GM19395 (cell line): ENCODE results near the gene PACRG.
"Not testable (repeated sequence)": the region's sequence is repeated elsewhere in the genome, so short reads cannot be mapped to it uniquely, and the experiment has no call there.

Source experiments
- ATAC-seq: cut with Tn5 transposase; IDR thresholded peaks from one replicate; pipeline ENCODE4 v1.9.1; 2021; ENCODE audit warnings: mild to moderate bottlenecking, moderate library complexity; ENCODE audit not compliant: unreplicated experiment

PACRG gene

DNA sequence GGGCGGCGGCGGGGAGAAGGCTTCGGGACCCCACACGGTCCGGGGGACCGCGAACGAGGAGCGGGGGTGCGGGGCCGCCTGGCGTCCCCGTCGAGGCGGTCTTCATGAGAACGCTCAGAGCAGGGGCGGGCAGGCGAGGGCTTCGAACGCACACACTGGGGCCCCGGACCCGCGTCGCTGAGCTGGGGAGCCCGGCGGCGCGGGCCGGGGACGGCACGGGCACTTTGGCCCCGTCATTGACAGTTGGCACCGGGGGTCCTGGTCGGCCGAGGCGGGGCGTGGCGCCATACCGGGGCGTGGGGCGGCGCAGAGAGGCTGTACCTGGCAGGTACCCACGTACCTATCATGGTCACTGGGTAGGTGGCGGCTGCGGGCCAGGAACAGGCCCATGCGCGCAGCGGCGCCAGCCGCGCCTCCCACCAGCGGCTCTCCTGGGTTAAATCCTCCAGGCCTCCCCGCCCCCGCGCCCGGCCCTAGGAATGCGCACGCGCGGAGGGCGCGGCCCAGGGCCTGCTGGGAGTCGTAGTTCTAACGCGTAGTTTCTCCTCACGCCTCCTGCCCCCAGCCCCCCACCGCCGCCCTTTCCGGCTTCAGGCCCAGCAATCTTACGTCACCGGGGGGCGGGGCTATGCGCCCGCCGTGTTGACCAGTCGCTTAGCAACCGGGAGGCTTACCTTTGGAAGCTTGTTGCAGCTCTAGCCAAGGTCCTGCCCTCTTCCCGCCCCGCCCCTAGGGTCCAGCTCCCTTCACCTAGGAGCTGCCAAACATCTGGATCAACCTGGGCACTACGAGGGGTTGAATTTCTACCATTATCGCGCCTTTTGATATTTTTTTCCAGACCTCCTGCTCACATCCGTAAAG is at the start of gene PACRG, which contains the start of gene PRKN:
Gene PACRG (plus strand): TSS at position 653 of the 861 bp plus-strand sequence.
Gene PRKN (minus strand): TSS at position 445 of the 861 bp plus-strand sequence.
- peak; percentile 96 for ATAC-seq

DNA sequence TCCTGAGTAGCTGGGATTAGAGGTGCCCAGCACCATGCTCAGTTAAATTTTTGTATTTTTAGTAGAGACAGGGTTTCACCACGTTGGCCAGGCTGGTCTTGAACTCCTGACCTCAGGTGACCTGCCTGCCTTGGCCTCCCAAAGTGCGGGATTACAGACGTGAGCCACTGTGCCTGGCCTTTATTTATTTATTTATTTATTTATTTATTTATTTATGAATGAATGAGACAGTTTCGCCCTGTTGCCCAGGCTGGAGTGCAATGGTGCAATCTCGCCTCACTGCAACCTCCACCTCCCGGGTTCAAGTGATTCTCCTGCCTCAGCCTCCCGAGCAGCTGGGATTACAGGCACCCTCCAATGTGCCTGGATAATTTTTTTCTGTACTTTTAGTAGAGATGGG is 48.9 kb upstream of the PACRG start:
- ATAC-seq = not testable (repeated sequence)

DNA sequence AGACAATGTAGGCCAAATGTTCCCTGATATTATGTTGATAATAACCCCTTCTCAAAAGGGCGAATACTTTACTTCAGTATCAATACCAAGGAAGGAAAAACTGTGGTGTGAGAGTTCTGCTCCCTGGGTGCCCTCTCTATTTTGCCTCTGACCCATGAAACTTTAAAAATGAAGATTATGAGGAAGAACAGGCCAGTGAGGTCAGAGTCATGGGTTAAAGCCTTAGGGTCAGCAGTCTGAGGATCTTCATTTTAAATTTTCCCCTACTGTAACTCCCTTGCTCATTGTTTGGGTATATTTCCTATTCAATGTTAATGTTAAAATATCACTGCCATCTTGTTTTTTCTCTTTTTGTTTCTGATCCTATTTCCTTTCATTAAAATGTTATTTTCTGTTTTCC is 48.1 kb upstream of the PACRG start:
- ATAC-seq = no peak

DNA sequence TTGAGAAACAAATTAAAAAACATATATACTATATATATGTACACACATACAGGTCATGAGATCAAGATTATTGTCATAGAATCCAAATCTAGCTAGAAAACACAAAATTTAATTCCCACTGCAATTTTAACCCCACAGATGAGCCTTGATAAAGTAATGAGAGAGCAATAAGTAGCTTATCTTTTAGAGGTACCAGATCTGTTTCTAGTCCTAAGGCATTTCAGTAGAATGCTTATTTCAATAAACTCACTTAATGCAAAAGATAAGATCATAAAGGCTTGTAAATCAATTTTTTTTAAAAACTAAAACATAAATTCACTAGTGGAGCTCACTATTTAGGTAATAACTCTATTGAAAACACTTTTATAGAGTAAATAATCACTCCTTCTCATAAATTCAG is 47.4 kb upstream of the PACRG start:
- no peak for ATAC-seq

DNA sequence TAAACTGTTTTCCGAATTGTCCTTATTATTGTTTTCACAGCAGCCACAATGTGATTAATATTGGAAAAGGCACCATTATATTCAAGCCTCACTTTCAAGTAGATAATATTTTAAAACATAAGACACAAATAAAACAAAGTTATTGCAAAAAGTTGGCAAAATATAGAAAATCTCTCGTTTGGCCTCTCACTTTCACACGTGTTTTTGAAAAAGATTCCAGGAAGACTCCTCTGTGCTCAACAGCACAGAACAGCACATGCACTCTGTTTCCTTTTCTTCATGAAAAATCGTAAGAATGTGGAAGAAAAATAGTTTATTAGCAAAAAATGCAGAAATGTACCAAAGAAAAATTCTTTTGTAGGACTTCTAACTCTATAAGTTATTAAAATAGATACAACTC is 46.9 kb upstream of the PACRG start:
- no peak for ATAC-seq

- no peak for ATAC-seq
These were observed 46.3 kb upstream of the PACRG start for GRCh38 chr6:162681447-162681846.

- no peak for ATAC-seq
These were observed 44.6 kb upstream of the PACRG start for GRCh38 chr6:162683135-162683534.

DNA sequence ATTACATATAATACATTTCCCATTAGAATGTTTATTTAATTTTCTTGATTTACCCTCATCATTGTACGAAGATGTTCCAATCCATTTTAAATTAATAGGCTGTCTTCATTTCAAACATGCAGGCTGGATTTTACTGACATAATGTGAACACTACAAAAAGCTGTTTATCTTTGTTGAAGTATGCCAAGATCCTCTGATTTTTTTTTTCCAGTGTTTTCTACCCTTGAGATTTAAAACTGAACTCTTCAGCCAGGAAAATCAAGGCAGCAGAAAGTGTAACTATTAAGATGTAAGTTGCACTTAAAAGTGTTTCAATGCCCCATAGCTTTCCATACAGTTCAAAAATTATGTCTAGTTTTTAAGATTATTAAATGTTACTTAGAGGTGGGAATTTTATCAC is 43.7 kb upstream of the PACRG start:
- no peak for ATAC-seq

- ATAC-seq = no peak
These were observed 42.8 kb upstream of the PACRG start for GRCh38 chr6:162684961-162685360.

DNA sequence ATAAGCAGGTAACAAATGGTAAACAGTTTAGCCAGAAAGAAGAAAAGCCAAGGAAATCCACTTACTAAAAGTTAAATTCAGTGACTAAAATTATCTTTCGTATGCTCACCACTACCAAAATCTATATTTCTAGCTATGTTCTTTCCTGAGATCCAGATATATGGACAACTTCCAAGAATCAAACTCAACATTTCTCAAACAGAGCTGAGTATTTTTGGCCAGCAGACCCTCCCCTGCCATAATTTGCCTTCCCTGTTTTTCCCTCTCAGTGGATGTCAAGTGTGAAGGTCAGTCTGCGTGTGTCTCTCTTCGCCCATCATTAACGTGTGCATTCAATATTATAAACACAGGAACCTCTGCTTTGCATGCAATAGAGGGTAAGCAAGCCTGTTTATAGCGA is 42.2 kb upstream of the PACRG start:
- ATAC-seq = no peak

- no peak for ATAC-seq
These were observed 38.9 kb upstream of the PACRG start for GRCh38 chr6:162688751-162689345.

GRCh38 chr6:162690158-162690557 is 37.6 kb upstream of the PACRG start:
- ATAC-seq = no peak

- no peak for ATAC-seq
These were observed 29.8 kb upstream of the PACRG start for GRCh38 chr6:162697872-162698403.

DNA sequence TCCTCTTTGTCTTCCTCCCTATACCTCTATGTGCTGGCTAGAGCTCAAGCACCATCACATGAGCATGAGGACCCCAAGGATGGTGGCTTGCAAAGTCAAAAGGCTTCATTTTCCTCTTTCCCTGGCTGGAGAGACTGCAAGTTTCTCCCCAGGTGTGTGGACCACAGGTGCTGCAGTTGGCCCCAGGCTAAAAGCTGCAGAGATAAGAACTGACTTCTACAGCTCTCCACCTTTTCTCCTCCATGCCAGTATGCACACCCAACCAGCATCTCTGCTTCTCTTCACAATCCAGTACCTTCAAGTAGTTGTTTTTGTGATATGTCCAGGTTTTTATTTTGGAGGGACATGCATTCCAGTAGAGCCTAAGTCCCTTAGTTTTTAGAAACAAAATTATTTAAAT is 29.3 kb upstream of the PACRG start:
- ATAC-seq = no peak

- no peak for ATAC-seq
These were observed 27.8 kb upstream of the PACRG start for GRCh38 chr6:162699961-162700360.

GRCh38 chr6:162700966-162701365 is 26.8 kb upstream of the PACRG start:
- no peak for ATAC-seq

DNA sequence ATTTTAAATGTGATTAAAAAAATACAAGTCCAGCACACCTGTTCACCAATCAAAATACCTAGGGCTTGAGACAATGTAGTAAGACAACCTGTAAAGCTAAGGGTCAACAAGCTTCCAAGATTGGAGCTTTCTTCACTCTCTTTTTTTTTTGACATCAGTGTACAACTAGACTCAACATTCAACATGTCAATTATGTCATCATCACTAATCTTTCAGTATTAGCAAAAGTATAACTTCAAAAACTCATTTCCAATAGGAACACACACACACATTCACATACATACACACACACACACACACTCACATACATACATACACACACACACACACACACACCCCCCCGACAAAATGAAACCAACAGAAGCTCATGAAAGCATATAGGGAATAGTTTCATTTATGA is 26.2 kb upstream of the PACRG start:
- ATAC-seq = no peak

DNA sequence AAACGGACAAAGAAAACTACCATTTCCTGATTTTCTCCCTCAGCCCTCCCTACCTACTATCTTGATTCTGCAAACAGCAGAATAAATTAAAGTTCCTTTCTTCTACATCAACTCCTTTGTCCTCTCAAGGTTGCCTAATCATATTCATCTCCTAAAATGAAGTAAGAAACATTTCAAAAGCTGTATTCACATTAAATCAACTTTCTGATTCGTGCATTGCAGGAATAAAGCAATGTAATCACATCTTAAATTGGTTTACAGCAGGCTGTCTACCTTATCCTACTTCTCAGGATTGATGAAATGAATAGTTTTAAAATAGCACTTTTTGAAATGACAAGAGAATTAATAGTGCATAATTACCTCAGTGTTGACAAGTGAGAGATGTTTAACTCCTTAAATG is 25.3 kb upstream of the PACRG start:
- ATAC-seq = no peak

GRCh38 chr6:162704001-162704400 is 23.8 kb upstream of the PACRG start:
- no peak for ATAC-seq

- ATAC-seq = no peak
These were observed 22.0 kb upstream of the PACRG start for GRCh38 chr6:162705736-162706135.

DNA sequence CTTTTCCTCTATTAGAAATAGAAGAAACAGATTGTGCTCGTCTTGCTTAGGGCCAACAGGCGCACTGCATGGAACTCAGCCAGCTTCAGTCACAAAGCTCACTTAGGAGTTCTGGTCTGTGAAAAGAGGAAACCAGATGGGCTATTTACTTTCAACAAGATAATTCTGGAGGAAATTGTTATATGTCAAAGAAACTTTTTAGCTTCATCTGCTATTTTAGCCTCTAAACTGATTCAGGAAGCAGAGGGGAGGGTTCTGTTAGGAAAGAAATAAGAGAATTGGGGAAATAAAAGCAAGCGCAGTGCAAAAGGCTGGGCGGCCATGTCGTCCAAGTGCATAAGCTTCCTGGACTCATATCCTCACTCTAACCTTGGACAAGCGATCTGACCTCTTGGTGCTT is 21.5 kb upstream of the PACRG start:
- ATAC-seq = no peak

DNA sequence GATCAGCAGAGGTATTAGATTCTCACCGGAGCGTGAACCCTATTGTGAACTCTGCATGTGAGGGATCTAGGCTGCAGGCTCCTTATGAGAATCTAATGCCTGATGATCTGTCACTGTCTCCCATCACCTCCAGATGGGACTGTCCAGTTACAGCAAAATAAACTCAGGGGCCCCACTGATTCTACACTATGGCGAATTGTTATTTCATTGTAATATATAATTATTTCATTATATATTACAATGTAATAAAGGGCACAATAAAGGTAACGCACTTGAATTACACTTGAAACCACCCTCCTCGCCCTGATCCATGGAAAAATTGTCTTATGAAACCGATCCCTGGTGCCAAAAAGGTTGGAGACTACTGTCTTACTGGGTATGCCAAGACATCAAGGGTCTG is 18.8 kb upstream of the PACRG start:
- no peak for ATAC-seq
